ENCODE results near the gene TRIP11.

DNA sequence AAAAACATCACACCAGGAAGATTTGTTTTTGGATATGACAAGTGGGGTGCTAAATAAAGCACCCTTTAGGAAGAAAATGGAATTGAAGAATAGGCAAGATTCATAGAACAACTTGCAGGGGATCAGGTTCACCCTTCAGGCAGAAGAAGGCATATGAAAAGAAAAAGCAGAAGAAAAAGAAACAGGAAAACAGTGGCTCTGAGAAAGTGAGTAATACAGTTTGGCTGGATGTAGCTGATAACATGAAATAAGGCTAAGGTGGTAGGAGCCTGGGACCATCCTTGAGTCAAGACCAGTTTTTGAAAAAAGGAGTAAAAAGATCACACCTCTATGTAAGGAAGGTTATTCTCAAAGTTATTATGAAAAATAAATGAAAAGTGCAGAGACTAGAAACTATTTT lies 42.4 kb downstream of the TRIP11 start:
- TF ChIP-seq SUZ12 (IDR thresholded peaks at IDR 0.05; ENCODE audit: extremely low read depth, insufficient read depth, insufficient read length) (no peak), ZNF274 (IDR thresholded peaks at IDR 0.05; ENCODE audit: low read depth, low read length) (no peak), YY1 (IDR thresholded peaks at IDR 0.05; ENCODE audit: insufficient read depth, insufficient read length) (no peak)
